Subcutaneous preadipocyte (primary cell): ENCODE measurements around the gene QRSL1. TPM values are rescaled to one million over a fixed set of nuclear protein-coding genes. Genes with fewer than 3 reads are reported as not detected.

Experiments used
- small RNA-seq: library from RNA; depleted of rRNA; stranded (forward); fragments of <200 nt; gene quantifications from one replicate; pipeline ENCODE3, GENCODE V24; 2012
- total RNA-seq: library from RNA; depleted of rRNA; stranded (reverse); fragments of >200 nt; gene quantifications from 2 replicates; pipeline ENCODE4 v1.2.3, GENCODE V29; 2012

Gene QRSL1, protein sequence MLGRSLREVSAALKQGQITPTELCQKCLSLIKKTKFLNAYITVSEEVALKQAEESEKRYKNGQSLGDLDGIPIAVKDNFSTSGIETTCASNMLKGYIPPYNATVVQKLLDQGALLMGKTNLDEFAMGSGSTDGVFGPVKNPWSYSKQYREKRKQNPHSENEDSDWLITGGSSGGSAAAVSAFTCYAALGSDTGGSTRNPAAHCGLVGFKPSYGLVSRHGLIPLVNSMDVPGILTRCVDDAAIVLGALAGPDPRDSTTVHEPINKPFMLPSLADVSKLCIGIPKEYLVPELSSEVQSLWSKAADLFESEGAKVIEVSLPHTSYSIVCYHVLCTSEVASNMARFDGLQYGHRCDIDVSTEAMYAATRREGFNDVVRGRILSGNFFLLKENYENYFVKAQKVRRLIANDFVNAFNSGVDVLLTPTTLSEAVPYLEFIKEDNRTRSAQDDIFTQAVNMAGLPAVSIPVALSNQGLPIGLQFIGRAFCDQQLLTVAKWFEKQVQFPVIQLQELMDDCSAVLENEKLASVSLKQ
- 9.2 and 15.1 TPM in 2 replicates for total RNA-seq

DNA sequence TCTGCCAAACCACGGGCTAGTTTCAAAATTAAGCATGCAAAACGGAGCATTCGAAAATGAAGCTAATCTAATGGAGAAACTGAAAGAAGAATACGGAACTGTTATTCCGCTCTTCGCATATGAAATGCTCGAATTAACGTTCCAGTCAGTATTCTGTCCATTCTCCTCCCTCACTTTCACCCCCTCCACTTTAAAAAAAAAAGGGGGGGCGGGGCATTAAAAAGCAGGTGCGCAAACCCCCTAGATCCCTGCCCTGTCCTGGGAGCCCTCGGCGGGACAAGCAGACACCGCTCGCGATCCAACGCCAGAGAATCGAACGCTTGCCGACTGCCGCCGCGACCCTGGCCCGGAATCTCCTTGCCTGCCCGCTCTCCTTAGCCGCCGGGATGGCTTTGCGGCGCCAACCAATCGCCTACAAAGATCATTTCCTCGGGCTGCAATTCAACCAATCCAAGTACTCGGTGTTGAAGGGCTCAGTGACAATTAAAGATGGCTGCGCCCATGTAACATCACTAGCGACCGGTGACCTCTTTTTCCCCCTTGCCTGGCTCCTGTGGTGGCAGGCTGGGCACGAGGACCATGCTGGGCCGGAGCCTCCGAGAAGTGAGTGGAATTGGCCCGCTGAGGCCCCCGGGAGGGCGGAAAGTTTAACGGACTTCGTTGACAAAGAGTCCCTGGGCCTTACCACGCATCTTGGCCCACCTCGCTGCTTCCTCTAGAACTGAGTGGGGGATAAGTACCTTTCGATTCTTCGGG is at the start of gene QRSL1, which contains the start of gene RTN4IP1:
Gene QRSL1, plus strand, starts transcription at position 476 of the 756 bp plus-strand sequence. Its CDS starts 104 bp downstream, at position 580.
Gene RTN4IP1, minus strand, starts transcription at position 396 of the 756 bp plus-strand sequence. CDS start 477 bp downstream, outside the sequence.

Small RNA genes within 50 kb of the gene (small RNA-seq; reads per million reads assigned to genes)
- gene RNU6-527P, result not detected

Other genes starting within 250 kb of the QRSL1 start
- gene RTN4IP1, start 80 bp upstream of the QRSL1 start, total RNA-seq, result 5.5 and 8.4 TPM in 2 replicates